IMR-90 (cell line): Measurements from ENCODE around the gene TENM4.

Source experiments
- CEBPB ChIP-seq: IDR thresholded peaks from 2 replicates; pipeline ENCODE4 v1.6.1; 2012; ENCODE audit warnings: low read depth, low read length, improper control_type of control experiment
- CTCF ChIP-seq: conservative IDR thresholded peaks from 2 replicates; pipeline ENCODE4 v1.5.1; 2012; ENCODE audit warnings: mild to moderate bottlenecking, low read depth, low read length, improper control_type of control experiment
- POLR2A ChIP-seq: IDR thresholded peaks from 2 replicates; pipeline ENCODE4 v1.6.1; 2012; ENCODE audit warnings: mild to moderate bottlenecking, low read depth, low read length
- USF2 ChIP-seq: fragments of 150-350 bp; IDR thresholded peaks from 2 replicates; pipeline ENCODE4 v1.6.1; 2017; ENCODE audit warnings: mild to moderate bottlenecking, antibody characterized with exemption, low read length, low read depth

GRCh38 chr11:78654866-78655265, 786.0 kb downstream of the TENM4 start:
- TF ChIP-seq CTCF (no peak), POLR2A (no peak), CEBPB (no peak), USF2 (no peak)
